Naive thymus-derived CD4-positive, alpha-beta T cell (primary cell): ENCODE results near the gene ALOXE3. TPM values are rescaled to one million over a fixed set of nuclear protein-coding genes. Genes with fewer than 3 reads are reported as not detected.

Experiments
- ATAC-seq: fragments of 150-1000 bp; cut with Tn5 transposase; 2 replicates; pipeline ENCODE4 v1.10.0; 2021; ENCODE audit warnings: mild to moderate bottlenecking, moderate library complexity
- CTCF ChIA-PET: fragments of 350-600 bp; sonication (Branson Sonifier 250); formaldehyde crosslinking; loops from one replicate; lab custom pipeline; 2021; ENCODE audit warnings: antibody characterized with exemption; lab: Charles Lee
- POLR2A ChIA-PET: fragments of 350-600 bp; sonication (Branson Sonifier 250); formaldehyde crosslinking; loops from one replicate; lab custom pipeline; 2021; ENCODE audit warnings: antibody characterized with exemption, inconsistent platforms; lab: Charles Lee
- DNase-seq, 9 donors: peaks; one replicate each; pipeline versions ENCODE4 v3.0.0 to v3.0.0-alpha.2; 2020 to 2022; ENCODE audit warnings: mixed read lengths in 1 of 9
- H3K27ac ChIP-seq: one replicate; pipeline ENCODE4 v1.7.0; 2013; ENCODE audit warnings: mild to moderate bottlenecking, low read depth, low read length, moderate library complexity
- H3K27me3 ChIP-seq, 2 donors: one replicate each; pipeline ENCODE4 v1.7.0; 2013; ENCODE audit warnings: low read length in 2 of 2, mild to moderate bottlenecking in 2 of 2, moderate library complexity in 2 of 2; ENCODE audit not compliant: control insufficient read depth in 2 of 2, insufficient read depth in 2 of 2
- H3K36me3 ChIP-seq, 3 experiments: 1 replicate in 2 of 3; 2 replicates in 1 of 3; pipeline ENCODE4 v1.7.0; 2013; ENCODE audit warnings: low read length in 3 of 3, mild to moderate bottlenecking in 3 of 3, moderate library complexity in 1 of 3; ENCODE audit not compliant: insufficient read depth in 3 of 3, control insufficient read depth in 2 of 3
- H3K4me1 ChIP-seq, 2 donors: one replicate each; pipeline ENCODE4 v1.7.0; 2013; ENCODE audit warnings: low read length in 2 of 2, mild to moderate bottlenecking in 2 of 2, moderate library complexity in 1 of 2; ENCODE audit not compliant: control insufficient read depth in 2 of 2, insufficient read depth in 2 of 2
- H3K4me3 ChIP-seq: 2 replicates; pipeline ENCODE4 v1.7.0; 2013; ENCODE audit warnings: mild to moderate bottlenecking, low read length
- H3K9me3 ChIP-seq, 3 experiments: 1 replicate in 2 of 3; 2 replicates in 1 of 3; pipeline ENCODE4 v1.7.0; 2013; ENCODE audit warnings: low read length in 3 of 3; ENCODE audit not compliant: control insufficient read depth in 2 of 3
- H3K27ac Mint-ChIP-seq, 9 donors: one replicate each; pipeline ENCODE4 v1.8.0; 2020 to 2022; ENCODE audit warnings: mixed read lengths in 9 of 9, mild to moderate bottlenecking in 8 of 9, moderate library complexity in 5 of 9, inconsistent platforms in 2 of 9
- H3K27me3 Mint-ChIP-seq, 5 donors: one replicate each; pipeline ENCODE4 v1.8.0; 2021 to 2022; ENCODE audit warnings: mixed read lengths in 5 of 5, mild to moderate bottlenecking in 1 of 5
- H3K36me3 Mint-ChIP-seq, 5 donors: one replicate each; pipeline ENCODE4 v1.8.0; 2020 to 2022; ENCODE audit warnings: mixed read lengths in 5 of 5, mild to moderate bottlenecking in 3 of 5, inconsistent platforms in 1 of 5
- H3K4me1 Mint-ChIP-seq, 7 donors: one replicate each; pipeline ENCODE4 v1.8.0; 2020 to 2022; ENCODE audit warnings: mixed read lengths in 7 of 7, mild to moderate bottlenecking in 3 of 7, inconsistent platforms in 1 of 7
- H3K4me3 Mint-ChIP-seq, 10 donors: one replicate each; pipeline ENCODE4 v1.8.0; 2020 to 2022; ENCODE audit warnings: mild to moderate bottlenecking in 10 of 10, mixed read lengths in 10 of 10, moderate library complexity in 6 of 10, inconsistent platforms in 2 of 10
- H3K9me3 Mint-ChIP-seq, 11 donors: one replicate each; pipeline ENCODE4 v1.8.0; 2020 to 2022; ENCODE audit warnings: mixed read lengths in 11 of 11, mild to moderate bottlenecking in 4 of 11, inconsistent platforms in 1 of 11, moderate library complexity in 1 of 11
- intact Hi-C, 2 donors: fragments of 100-400 bp; cut with micrococcal nuclease; formaldehyde crosslinking; loops; one replicate each; pipeline ENCODE4 v1.15.1; 2023
- polyA plus RNA-seq, 2 donors: library from polyadenylated mRNA; unstranded; fragments of 300-500 nt; fragmentation: Illumina TruSeq; gene quantifications; one replicate each; pipeline ENCODE4 v1.2.3, GENCODE V29; 2021
- total RNA-seq, 6 experiments: library from RNA in 5 of 6; stranded (reverse) in 5 of 6; gene quantifications; 1 replicate in 5 of 6; 2 replicates in 1 of 6; pipeline ENCODE4 v1.2.3 and lab custom pipeline; 2021 to 2026

ALOXE3 gene
- total and polyA plus RNA-seq, 7 experiments from 2014 or later, result 0.11 to 1.6 (median 0.75) TPM; not detected in 1

DNA sequence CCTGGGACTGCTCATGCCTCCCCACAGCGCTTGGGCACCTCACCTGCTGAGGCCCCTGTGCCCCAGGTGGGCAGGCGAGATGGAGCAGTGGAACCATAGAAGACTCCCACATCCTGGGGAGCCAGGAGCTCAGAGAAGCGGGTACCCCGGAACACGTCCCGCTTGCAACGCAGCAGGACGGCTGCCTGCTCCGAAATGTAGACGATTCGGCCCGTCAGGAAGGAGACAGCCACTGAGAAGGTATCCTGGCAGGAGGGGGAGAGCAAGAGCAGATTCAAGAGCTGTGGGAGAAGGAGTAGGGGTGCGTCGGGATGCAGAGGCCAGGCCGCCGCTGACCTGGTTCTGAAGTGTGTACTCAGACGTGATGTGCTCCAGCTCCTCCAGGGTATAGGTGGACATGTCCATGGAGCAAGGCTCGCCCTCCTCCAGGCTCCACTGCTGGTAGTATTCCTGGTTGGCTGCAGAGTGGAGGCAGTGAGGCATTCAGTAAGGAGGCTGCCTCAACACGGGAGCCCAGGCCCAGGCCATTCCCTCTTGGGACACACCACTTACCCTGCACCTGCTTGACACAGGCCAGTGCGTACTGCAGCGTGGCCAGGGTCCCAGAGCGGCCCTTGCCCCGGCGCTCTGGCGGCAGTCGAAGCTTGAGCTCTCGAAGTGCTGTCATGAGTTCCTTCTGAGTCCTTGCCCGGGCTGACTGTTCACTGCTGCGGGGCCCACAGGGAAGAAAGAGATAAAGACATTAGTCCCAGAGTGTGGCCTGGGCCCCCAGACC is 31.3 kb upstream of the ALOXE3 start:
- peaks cover 4 to 34% (median 16%) of the 10 kb centered on the region in 5 donors for H3K36me3 Mint-ChIP-seq
- ATAC-seq, result no peak
- ChIA-PET POLR2A (interaction anchor here (0.5 to 9.7 kb wide), 8 partner anchors 10 to 309 kb away, joined by 3 to 136 read pairs (median 4); no protein-coding TSS in a partner anchor), CTCF (interaction anchor here (0.7 to 1.7 kb wide), 2 partner anchors 10 to 14 kb away, joined by 3 to 11 read pairs; no protein-coding TSS in a partner anchor)
- H3K4me3 ChIP-seq, result no peak overlapping the region
- no peak for DNase-seq
- H3K4me1 Mint-ChIP-seq, result peaks cover 0 to 57% (median 35%) of the 10 kb centered on the region in 7 donors
- H3K27ac Mint-ChIP-seq, result peak overlapping the region in 3 of 9 donors; percentile 32 to 96 (median 93)
- H3K4me3 Mint-ChIP-seq, result peak overlapping the region in 4 of 10 donors; percentile 44 to 95 (median 76)
- H3K36me3 ChIP-seq, result peaks cover 30 to 61% (median 41%) of the 10 kb centered on the region in 3 experiments
- peaks cover 0 to 25% (median 0%) of the 10 kb centered on the region in 11 donors for H3K9me3 Mint-ChIP-seq
- no peaks in the 10 kb centered on the region for H3K9me3 ChIP-seq
- no peaks in the 10 kb centered on the region for H3K27me3 Mint-ChIP-seq
- intact Hi-C loops, result loop anchor here (5.0 to 10.0 kb wide), 3 partner anchors 575 to 915 kb away; partner anchors contain the start of genes CD68 (in 1 of the 2), DVL2 (in 1 of the 2) and PHF23 (in 1 of the 2)
- no peaks in the 10 kb centered on the region for H3K27me3 ChIP-seq
- peaks cover 36 to 44% of the 10 kb centered on the region in 2 donors for H3K4me1 ChIP-seq
- H3K27ac ChIP-seq, result peak overlapping the region; percentile 95

DNA sequence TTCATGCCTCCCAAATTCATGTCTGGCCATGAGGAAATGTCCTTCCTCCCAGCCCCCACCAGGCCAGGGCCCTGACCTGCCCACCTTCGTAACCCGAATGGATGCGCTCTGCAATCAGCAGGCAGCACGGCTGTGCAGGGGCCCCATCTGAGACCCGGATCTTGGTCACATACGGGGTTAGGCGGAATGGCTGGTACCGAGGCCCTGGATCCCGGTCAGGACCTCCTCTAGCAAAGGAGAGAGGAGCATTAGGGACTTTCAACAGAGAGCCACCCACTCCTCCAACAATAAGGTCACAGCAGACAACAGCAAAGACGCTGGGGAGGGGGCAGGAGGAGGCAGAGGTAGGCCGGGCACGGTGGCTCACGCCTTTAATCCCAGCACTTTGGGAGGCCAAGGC is 30.2 kb upstream of the ALOXE3 start:
- no peaks in the 10 kb centered on the region for H3K27me3 Mint-ChIP-seq
- intact Hi-C loops, result no loop called here
- H3K9me3 Mint-ChIP-seq, result peaks cover 0 to 30% (median 0%) of the 10 kb centered on the region in 11 donors
- peaks cover 6 to 42% (median 14%) of the 10 kb centered on the region in 5 donors for H3K36me3 Mint-ChIP-seq
- no peak overlapping the region for H3K4me3 ChIP-seq
- H3K27ac ChIP-seq, result no peak overlapping the region
- peaks cover 0 to 47% (median 29%) of the 10 kb centered on the region in 7 donors for H3K4me1 Mint-ChIP-seq
- no peak for DNase-seq
- peaks cover 26 to 33% of the 10 kb centered on the region in 2 donors for H3K4me1 ChIP-seq
- CTCF ChIA-PET, result interaction anchor here (0.7 kb wide), 1 partner anchor 88 kb away, joined by 4 read pairs; no protein-coding TSS in a partner anchor
- H3K9me3 ChIP-seq, result no peaks in the 10 kb centered on the region
- no peaks in the 10 kb centered on the region for H3K27me3 ChIP-seq
- POLR2A ChIA-PET, result interaction anchor here (0.6 to 9.7 kb wide), 9 partner anchors 8 to 73 kb away, joined by 3 to 136 read pairs (median 5); no protein-coding TSS in a partner anchor
- H3K4me3 Mint-ChIP-seq, result peak overlapping the region in 3 of 10 donors; percentile 11 to 32 (median 29)
- H3K36me3 ChIP-seq, result peaks cover 30 to 71% (median 41%) of the 10 kb centered on the region in 3 experiments
- peak overlapping the region in 5 of 9 donors; percentile 14 to 71 (median 55) for H3K27ac Mint-ChIP-seq
- ATAC-seq, result no peak

DNA sequence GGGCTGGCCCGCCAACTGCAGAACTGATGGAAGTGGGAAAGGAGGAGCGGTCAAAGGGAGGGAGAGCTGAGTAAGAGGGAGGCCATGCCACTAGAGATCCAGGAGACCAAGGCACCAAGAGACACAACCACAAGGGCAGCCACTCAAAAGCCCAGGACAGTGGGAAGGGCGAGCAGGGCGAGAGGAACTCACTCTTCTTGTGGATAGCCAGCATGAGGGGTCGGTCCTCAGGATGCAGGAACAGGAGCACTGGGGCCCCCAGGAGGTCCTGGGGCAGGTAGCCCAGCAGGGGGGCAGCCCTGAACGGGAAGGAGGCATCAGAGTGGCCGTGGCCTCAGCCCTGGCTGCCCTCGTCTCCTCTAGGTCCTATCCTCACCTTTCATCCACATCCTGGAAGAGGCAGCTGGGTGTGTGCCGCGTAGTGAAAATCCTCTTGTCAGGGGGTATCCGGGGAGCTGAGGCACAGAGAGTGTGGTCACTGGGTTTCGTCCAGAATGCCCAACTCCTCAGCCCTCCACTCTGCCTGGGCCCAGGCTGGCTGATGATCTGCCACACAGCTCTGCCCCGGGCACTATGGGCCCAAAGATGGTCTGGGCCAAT is 29.6 kb upstream of the ALOXE3 start:
- Mint-ChIP-seq H3K36me3 (peaks cover 6 to 42% (median 14%) of the 10 kb centered on the region in 5 donors), H3K27me3 (no peaks in the 10 kb centered on the region), H3K9me3 (peaks cover 0 to 30% (median 0%) of the 10 kb centered on the region in 11 donors), H3K4me1 (peaks cover 0 to 40% (median 23%) of the 10 kb centered on the region in 7 donors), H3K27ac (peak overlapping the region in 7 of 9 donors; percentile 25 to 71 (median 55)), H3K4me3 (peak overlapping the region in 3 of 10 donors; percentile 35 to 71 (median 57))
- Histone ChIP-seq H3K4me1 (peaks cover 21 to 27% of the 10 kb centered on the region in 2 donors), H3K4me3 (no peak overlapping the region), H3K27me3 (no peaks in the 10 kb centered on the region), H3K9me3 (no peaks in the 10 kb centered on the region), H3K36me3 (peaks cover 30 to 77% (median 41%) of the 10 kb centered on the region in 3 experiments), H3K27ac (no peak overlapping the region)
- POLR2A ChIA-PET, result interaction anchor here (0.6 to 9.7 kb wide), 10 partner anchors 8 to 74 kb away, joined by 3 to 136 read pairs (median 5); no protein-coding TSS in a partner anchor
- intact Hi-C loops, result no loop called here
- DNase-seq (no peak), ATAC-seq (no peak)
- CTCF ChIA-PET, result interaction anchor here (0.5 to 0.7 kb wide), 2 partner anchors 62 to 87 kb away, joined by 4 to 5 read pairs; partner anchors contain the start of gene AURKB

DNA sequence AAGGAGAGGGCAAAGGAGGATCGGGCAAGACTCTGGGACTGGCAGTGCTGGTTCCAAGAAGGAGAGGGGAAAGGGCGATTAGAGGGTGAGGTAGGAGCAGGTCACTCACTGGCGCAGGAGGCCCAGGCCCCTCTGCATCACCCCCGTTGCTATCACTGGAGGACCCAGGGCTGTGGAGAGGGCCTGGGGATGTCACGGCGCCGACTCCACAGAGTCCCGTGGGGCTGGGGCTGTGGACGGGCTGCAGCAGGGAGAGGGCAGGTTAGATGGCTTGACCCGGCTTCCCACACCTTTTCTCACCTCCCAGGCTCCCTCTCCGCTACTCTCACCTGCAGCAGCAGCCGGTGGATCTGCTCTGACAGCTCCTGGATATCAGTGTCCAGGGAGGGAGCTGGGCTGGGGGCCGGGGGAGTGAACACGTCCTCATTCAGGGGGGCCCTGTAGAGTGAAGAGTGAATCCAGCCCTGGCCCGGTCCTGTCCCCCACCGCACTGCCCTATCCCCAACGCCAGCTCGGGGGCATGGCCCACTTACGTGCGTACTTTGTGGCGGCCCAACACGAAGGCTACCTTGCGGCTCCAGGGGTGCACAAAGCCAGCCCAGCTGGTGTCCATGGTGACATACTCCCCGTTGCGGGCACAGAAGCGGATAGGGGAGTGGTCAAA is 29.0 kb upstream of the ALOXE3 start:
- H3K4me3 Mint-ChIP-seq, result peak overlapping the region in 2 of 10 donors; percentile 35 to 57
- peaks cover 6 to 45% (median 14%) of the 10 kb centered on the region in 5 donors for H3K36me3 Mint-ChIP-seq

DNA sequence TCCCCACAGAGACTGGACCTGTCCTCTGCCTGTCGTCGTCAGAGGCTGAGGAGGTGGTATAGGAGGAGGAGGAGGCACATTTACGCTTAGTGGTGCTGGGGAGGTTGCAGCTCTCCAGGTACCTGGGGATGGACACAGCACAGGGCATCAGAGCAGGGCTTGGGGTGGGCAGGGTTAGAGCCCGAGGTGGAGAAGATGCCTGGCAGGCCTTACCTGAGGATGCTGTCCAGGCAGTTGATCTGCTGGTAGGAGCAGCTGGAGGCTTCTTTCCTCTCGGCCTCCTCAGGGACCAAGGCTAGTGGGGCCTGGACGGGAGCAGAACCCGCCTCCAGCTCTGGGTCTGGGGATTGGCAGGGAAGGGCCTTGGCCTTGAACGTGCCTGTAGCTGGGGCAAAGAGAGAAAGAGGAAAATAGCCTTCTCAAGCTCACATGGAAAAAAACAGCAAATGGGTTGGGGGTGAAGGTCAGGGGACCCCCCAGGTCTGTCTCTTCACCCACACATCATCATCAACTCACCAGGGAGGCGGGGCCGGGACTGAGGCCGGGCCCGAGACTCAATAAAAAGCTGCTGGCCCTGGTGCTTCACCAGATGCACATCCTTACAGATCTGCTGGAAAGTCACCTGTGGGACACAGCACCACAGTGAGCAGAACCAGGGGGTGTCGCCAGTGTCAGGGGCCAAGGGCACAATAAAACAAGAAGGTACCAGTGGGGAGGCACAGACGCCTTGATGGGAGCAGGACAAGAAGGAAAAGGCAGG is 28.2 kb upstream of the ALOXE3 start:
- Mint-ChIP-seq H3K4me3 (no peak overlapping the region), H3K9me3 (peaks cover 0 to 38% (median 0%) of the 10 kb centered on the region in 11 donors), H3K27me3 (no peaks in the 10 kb centered on the region), H3K36me3 (peaks cover 9 to 51% (median 15%) of the 10 kb centered on the region in 5 donors), H3K4me1 (peaks cover 0 to 28% (median 12%) of the 10 kb centered on the region in 7 donors), H3K27ac (peak overlapping the region in 8 of 9 donors; percentile 32 to 81 (median 62))
- no peak overlapping the region for H3K4me3 ChIP-seq
- intact Hi-C loops, result no loop called here
- CTCF ChIA-PET, result no interaction called here
- POLR2A ChIA-PET, result interaction anchor here (0.8 to 3.3 kb wide), 4 partner anchors 9 to 64 kb away, joined by 3 to 16 read pairs (median 4); partner anchors contain the start of gene AURKB
- ATAC-seq (no peak), DNase-seq (no peak)
- H3K27me3 ChIP-seq, result no peaks in the 10 kb centered on the region
- H3K9me3 ChIP-seq, result no peaks in the 10 kb centered on the region
- peaks cover 30 to 90% (median 48%) of the 10 kb centered on the region in 3 experiments for H3K36me3 ChIP-seq
- peaks cover 13 to 14% of the 10 kb centered on the region in 2 donors for H3K4me1 ChIP-seq
- H3K27ac ChIP-seq, result no peak overlapping the region

More for the DNA sequence above, 29.0 kb upstream of the ALOXE3 start:
- no peaks in the 10 kb centered on the region for H3K9me3 ChIP-seq
- peaks cover 0 to 34% (median 17%) of the 10 kb centered on the region in 7 donors for H3K4me1 Mint-ChIP-seq
- DNase-seq, result peak in 1 of 9 donors; percentile 4
- H3K27me3 ChIP-seq, result no peaks in the 10 kb centered on the region
- H3K9me3 Mint-ChIP-seq, result peaks cover 0 to 35% (median 0%) of the 10 kb centered on the region in 11 donors
- peaks cover 30 to 83% (median 47%) of the 10 kb centered on the region in 3 experiments for H3K36me3 ChIP-seq
- POLR2A ChIA-PET, result interaction anchor here (0.9 to 3.3 kb wide), 8 partner anchors 9 to 74 kb away, joined by 3 to 16 read pairs (median 5); partner anchors contain the start of gene AURKB
- no peak overlapping the region for H3K27ac ChIP-seq
- no peak overlapping the region for H3K4me3 ChIP-seq
- H3K27me3 Mint-ChIP-seq, result no peaks in the 10 kb centered on the region
- peaks cover 14 to 21% of the 10 kb centered on the region in 2 donors for H3K4me1 ChIP-seq
- peak overlapping the region in 6 of 9 donors; percentile 32 to 73 (median 60) for H3K27ac Mint-ChIP-seq
- intact Hi-C loops, result no loop called here
- ATAC-seq, result no peak
- CTCF ChIA-PET, result interaction anchor here (0.5 kb wide), 1 partner anchor 63 kb away, joined by 5 read pairs; the partner anchor contains the start of gene AURKB
